H1 (cell line): ENCODE measurements around the gene OXLD1.

ENCODE experiments used
- CBX8 ChIP-seq: fragments of 300-800, 300-1000 bp; sonication (generic); IDR thresholded peaks from 2 replicates; pipeline ENCODE4 v1.7.1; 2016; ENCODE audit warnings: low read depth, low read length, borderline replicate concordance
- POLR2A ChIP-seq, 2 experiments: IDR thresholded peaks; 1 replicate in 1 of 2; 2 replicates in 1 of 2; pipeline ENCODE4 v1.6.1; 2011; ENCODE audit warnings: low read depth in 2 of 2, low read length in 2 of 2, mild to moderate bottlenecking in 2 of 2; ENCODE audit errors: control extremely low read depth in 1 of 2
- SUZ12 ChIP-seq: fragments of 200-600 bp; sonication (generic); IDR thresholded peaks from 2 replicates; pipeline ENCODE4 v1.6.1; 2012; ENCODE audit warnings: mild to moderate bottlenecking, inconsistent platforms, low read length, moderate library complexity, mixed read lengths
- TF ChIP-seq, protein P1 (sequence below): IDR thresholded peaks from 2 replicates; pipeline ENCODE4 v1.6.1; 2012; ENCODE audit warnings: inconsistent platforms
- TF ChIP-seq, protein P2 (sequence below), 3 experiments: IDR thresholded peaks; 1 replicate in 2 of 3; 2 replicates in 1 of 3; pipeline versions ENCODE4 v1.5.1 to v1.6.1; 2011; ENCODE audit warnings: low read length in 3 of 3, mild to moderate bottlenecking in 3 of 3, inconsistent platforms in 2 of 3, low read depth in 1 of 3, moderate library complexity in 1 of 3; ENCODE audit not compliant: insufficient read depth in 1 of 3; ENCODE audit errors: control extremely low read depth in 1 of 3

DNA sequence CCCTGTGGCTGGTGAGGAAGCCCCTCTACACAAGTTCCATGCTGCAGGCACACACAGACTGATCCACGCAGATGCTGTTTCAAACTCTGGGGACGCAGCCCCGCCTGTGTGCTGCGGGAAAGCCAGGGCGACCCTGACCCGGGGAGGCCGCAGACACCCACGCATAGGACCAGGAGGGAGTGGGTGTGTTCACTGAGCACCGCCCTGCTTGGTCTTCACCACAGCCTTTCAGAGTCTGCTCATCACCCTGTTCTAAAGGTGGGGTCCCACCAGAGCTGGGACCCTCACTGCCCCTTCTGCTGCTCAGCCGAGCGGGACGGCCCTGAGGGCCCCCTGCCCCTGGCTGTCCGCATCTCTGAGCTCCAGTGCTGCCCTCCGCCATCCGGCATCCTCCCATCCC is 21.9 kb downstream of the OXLD1 start:
- TF ChIP-seq, protein P1, sequence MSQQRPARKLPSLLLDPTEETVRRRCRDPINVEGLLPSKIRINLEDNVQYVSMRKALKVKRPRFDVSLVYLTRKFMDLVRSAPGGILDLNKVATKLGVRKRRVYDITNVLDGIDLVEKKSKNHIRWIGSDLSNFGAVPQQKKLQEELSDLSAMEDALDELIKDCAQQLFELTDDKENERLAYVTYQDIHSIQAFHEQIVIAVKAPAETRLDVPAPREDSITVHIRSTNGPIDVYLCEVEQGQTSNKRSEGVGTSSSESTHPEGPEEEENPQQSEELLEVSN = no peak
- TF ChIP-seq, protein P2, sequence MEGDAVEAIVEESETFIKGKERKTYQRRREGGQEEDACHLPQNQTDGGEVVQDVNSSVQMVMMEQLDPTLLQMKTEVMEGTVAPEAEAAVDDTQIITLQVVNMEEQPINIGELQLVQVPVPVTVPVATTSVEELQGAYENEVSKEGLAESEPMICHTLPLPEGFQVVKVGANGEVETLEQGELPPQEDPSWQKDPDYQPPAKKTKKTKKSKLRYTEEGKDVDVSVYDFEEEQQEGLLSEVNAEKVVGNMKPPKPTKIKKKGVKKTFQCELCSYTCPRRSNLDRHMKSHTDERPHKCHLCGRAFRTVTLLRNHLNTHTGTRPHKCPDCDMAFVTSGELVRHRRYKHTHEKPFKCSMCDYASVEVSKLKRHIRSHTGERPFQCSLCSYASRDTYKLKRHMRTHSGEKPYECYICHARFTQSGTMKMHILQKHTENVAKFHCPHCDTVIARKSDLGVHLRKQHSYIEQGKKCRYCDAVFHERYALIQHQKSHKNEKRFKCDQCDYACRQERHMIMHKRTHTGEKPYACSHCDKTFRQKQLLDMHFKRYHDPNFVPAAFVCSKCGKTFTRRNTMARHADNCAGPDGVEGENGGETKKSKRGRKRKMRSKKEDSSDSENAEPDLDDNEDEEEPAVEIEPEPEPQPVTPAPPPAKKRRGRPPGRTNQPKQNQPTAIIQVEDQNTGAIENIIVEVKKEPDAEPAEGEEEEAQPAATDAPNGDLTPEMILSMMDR (IDR thresholded peaks at IDR 0.05; ENCODE audit: control extremely low read depth in 1 of 3, insufficient read depth in 1 of 3, low read depth in 1 of 3, low read length in 3 of 3) = no peak
- no peak for TF ChIP-seq CBX8
- TF ChIP-seq POLR2A (IDR thresholded peaks at IDR 0.05; ENCODE audit: control extremely low read depth in 1 of 2, low read depth in 2 of 2, low read length in 2 of 2) = no peak
- no peak for TF ChIP-seq SUZ12
